HG03095 (cell line): Measurements from ENCODE around the gene PNRC2.

Experiments
- ATAC-seq: cut with Tn5 transposase; IDR thresholded peaks from one replicate; pipeline ENCODE4 v1.9.1; 2021; ENCODE audit warnings: moderate library complexity; ENCODE audit not compliant: unreplicated experiment

PNRC2 gene

GRCh38 chr1:23959461-23960290, at the start of gene PNRC2:
PNRC2 (plus strand) TSS chr1:23959828; CDS start chr1:23961458, 1,630 bp downstream.
- peak; percentile 76 for ATAC-seq

DNA sequence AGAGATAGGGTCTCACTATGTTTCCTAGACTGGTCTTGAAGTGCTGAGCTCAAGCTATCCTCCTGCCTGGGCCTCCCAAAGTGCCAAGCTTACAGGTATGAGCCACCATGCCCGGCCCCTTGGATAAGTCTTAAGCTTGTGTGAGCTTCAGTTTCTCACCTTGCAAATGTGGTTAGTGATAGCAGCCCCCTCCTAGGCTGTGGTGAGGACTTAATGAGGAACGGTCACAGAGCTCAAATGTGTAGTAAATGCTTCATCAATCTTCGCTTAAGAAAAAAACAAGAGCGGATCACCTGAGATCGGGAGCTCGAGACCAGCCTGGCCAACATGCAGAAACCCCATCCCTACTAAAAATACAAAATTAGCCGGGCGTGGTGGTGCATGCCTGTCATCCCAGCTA, 49.5 kb upstream of the PNRC2 start:
- no peak for ATAC-seq

DNA sequence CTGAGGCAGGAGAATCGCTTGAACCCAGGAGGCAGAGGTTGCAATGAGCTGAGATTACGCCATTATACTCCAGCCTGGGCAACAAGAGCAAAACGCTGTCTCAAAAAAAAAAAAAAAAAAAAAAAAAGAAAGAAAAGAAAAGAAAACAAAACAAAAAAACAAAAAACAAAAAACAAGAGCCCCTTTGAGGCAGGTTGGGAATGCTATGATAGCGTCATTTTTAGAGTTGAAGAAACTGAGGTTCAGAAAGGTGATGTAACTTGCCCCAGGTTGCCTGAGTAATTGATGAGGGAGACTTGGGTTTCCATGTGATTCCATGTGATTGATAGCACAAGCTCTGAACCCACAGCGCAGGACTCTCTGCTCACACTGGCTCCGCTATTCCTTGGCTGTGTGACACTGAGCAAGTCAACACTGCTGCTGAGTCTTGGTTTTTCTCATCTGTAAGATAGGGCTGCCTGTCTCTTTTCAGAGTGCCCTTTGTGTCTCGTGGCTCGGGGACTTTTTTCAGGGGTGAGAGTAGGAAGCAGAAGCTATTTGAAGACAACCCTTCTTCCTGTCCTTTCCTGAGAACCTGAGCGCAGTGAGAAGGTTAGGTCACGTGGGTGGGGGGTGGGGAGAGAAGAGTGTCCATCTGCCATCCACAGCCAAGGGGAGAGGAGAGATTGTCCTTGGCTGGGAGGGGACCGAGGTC, 48.9 kb upstream of the PNRC2 start:
- ATAC-seq = no peak

DNA sequence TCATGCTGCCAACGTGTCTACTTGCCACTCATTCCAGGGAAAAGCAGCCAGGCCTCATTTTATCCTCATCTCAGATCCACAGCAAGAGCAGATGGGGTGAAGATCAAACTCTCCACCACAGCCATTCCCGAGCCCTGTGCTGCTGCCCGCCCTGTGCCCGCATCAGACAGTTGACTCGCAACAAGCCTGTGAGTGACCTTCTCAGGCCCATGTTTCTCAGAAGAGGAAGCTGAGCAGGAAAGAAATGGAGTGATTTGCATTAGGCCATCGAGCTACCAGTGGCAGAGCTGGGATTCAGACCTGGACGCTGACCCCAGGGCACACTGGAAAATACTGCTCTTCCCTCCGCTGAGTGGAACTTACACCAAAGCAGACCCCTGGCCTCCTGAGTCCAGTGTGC, 47.7 kb upstream of the PNRC2 start:
- ATAC-seq = no peak

DNA sequence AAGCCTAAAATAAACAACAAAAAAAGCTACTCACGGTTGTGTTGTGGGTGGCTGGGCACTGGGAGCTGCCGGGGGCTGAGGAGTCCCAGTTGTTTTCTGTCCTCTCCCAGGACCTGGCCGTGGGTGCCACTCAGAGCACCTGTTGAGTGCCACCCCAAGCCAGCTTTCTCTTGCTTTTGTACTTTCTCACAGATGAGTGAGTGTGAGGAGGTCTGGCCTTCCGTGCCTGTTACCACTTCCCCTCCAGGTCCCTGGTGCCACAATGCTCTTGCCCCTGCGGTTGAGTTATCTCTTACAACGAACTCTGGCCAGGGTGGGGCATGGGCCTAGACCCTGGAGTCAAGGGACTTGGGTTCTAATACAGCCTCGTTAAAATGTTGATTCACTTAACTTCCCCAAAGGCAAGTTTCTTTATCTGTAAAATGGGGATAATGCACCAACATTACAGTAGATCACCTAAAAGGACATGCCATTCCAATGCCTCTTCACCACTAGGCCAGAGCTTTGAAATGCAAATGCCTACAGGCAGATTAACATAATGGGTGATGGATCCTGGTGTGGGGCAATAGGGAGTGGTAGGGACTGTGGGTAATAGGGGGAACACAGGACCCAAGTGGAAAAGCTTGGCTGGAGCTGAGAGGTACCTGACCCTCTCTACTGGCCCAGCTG, 46.3 kb upstream of the PNRC2 start, which contains the start of gene CNR2:
Gene CNR2 (minus strand): TSS at position 151 of the 669 bp plus-strand sequence. CDS start 37,745 bp downstream, outside the sequence.
- ATAC-seq = no peak

- no peak for ATAC-seq
Measured at GRCh38 chr1:23914921-23915320, 44.7 kb upstream of the PNRC2 start.

DNA sequence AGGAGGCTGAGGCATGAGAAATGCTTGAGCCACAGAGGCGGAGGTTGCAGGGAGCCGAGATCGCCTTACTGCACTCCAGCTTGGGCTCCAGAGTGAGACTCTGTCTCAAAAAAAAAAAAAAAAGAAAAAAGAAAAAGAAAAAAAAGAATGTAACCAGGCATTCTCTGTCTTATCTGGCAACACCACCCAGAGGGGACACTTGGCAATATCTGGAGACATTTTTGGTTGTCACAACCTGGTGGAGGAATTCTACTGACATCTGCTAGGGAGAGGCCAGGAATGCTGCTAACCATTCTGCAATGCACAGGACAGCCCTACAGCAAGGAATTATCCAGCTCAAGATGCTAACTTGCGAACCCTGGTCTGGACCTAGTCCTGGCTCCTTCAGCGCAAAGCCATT, 44.2 kb upstream of the PNRC2 start:
- no peak for ATAC-seq

DNA sequence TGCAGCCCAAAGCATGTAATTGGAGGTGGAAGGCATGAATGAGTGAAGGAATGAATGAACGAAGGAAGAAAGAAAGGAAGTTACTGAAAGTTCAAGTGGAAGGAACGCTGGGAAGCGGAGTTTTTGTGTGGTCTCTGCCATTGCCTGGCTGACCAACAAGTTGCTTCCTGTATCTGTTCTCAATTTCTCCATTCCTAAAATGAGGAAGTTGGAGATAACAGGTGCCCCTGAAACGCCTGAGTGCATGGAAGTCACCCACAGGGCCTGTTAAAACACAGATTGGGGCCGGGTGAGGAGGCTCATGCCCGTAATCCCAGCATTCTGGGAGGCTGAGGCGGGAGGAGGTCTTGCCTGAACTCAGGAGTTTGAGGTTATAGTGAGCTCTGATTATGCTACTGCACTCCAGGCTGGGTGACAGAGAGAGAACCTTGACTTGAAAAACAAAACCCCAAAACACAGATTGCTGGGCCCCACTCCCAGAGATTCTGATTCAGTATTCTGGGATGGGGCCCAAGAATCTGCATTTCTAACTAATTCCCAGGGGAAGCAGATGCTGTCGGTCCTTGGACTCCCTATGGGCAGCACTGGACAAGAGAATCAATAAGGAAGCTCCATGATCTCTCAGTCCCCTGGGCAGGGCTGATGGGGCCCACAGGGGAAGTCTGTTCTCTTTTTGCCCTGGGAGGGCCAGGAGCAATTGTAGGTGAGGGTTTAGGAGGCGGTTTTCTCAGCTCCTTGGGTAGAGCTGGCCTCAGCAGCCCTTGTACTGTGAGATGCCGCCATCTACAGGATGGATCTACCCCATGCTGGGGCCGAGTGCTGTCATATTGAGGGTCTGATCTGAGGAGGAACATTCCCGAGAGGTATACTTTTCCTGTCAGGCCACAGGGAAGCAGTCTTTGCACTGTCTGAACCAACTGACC, 43.2 kb upstream of the PNRC2 start:
- no peak for ATAC-seq

GRCh38 chr1:23922321-23922943, 37.2 kb upstream of the PNRC2 start:
- ATAC-seq = no peak

DNA sequence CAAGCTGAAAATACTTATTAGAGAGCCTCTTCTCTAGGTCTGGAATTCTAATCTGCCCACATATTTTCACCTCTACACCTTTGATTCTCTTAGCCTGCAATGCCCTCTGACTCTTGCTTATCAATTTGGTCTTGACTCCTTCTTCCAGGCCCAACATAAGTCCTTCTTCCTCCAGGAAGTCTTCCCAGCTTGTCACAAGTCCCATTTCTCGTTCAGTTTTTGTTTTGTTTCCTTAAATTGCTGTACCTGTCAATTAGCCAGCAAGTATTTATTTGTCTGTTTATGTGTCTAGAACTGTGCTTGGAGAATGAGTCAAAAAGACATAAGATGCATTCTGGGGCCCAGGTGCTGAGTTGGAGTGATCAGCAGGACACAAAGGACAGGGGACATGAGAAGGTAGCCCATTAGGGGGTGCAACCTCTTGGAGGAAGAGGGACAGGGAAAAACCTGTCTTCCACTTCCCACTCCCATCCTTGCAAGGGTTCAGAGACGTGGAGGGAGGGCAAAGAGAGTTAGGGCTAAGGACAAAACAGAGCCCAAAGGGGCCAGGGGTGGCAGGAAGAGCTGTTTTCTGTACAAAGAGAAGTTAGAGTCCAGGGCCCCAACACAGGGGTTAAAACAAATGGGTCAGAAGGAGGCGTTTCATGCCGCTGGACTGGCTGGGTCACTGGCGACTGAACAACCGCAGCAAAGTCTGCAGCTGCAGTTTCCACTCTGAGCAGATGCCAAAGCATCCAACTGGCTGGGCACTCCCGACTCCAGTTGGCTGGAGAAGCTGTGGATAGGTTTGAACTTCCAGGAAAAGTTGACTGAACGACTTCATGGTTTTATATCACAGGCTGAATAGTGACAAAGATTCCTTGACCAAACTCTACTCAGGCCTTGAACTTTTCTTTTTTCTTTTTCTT, 35.8 kb upstream of the PNRC2 start:
- no peak for ATAC-seq

GRCh38 chr1:23924601-23925000, 35.0 kb upstream of the PNRC2 start:
- no peak for ATAC-seq

DNA sequence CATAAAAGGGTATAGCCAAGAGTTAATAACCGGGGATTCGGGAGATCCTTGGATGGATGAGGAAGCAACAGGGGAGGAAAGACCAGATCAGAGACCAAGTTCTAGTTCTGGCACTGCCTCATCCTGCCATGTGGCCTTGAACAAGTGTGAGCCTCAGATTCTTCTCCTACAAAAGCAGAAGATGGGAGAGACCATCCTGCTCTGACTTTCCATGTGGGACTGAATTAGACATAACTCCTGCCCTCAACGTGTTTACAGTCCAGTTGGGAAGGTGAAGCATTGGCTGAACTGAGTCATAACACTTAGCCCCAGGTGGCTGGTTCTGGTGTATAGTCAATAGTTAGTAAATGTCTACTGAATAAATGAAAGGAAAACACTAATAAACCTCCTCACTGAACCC, 34.3 kb upstream of the PNRC2 start:
- no peak for ATAC-seq

DNA sequence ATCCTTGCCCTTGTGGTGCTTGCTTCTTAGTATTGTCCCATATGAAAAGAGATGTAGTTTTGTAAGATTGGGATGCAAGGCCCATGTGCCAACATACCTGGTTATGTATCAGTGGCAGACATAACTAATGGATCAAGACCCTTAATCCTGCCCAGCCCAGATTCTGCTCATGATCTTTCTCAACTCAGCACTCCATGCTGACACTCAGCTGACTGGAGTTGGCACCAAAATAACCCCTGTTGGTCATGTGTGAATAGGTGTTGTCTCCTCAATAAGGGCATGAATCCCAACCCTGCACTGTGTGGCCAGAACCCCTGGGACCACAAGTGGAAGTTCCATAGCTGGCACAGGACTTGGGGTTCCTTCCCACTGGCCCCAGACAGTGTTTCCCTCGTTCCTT, 32.5 kb upstream of the PNRC2 start:
- no peak for ATAC-seq

GRCh38 chr1:23928789-23929188, 30.8 kb upstream of the PNRC2 start:
- ATAC-seq = no peak

- ATAC-seq = no peak
Measured at GRCh38 chr1:23930270-23930669, 29.4 kb upstream of the PNRC2 start.

- no peak for ATAC-seq
Measured at GRCh38 chr1:23930861-23931490, 28.7 kb upstream of the PNRC2 start.

DNA sequence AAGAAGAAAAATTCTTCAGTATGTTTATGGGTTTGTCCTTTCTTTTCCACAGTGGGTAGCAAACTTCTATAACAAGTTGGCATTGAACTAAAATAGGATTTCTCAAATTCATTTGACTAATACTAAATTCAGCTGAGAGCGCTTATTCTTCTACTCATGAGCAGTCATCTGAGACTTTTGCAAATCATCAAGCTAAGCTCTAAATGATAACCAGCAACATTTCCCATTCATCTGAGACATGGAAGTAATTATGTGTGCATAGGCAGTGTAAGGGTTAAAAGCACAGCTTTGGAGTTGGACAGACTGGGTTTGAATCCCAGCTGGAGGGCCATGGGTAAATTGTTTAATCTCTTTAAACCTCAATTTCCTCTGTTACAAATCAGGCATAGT, 28.1 kb upstream of the PNRC2 start:
- no peak for ATAC-seq

GRCh38 chr1:23936481-23937176, 23.0 kb upstream of the PNRC2 start:
- ATAC-seq = no peak
